Karpas-422 (cell line): Measurements from ENCODE around the gene ZC3HAV1. TPM values are rescaled to one million over a fixed set of nuclear protein-coding genes. Genes with fewer than 3 reads are reported as not detected.
"Not testable (repeated sequence)": the region's sequence is repeated elsewhere in the genome, so short reads cannot be mapped to it uniquely, and the experiment has no call there.

Source experiments
- DNase-seq: peaks from one replicate; pipeline ENCODE4 v3.0.0-alpha.2; 2015
- H2AFZ ChIP-seq: fragments of 200-600 bp; sonication (generic); 2 replicates; pipeline ENCODE4 v1.6.1; 2014; ENCODE audit warnings: antibody characterized with exemption, low read length, mixed read lengths
- H3K27ac ChIP-seq: fragments of 200-600 bp; sonication (generic); 2 replicates; pipeline ENCODE4 v1.5.1; 2014; ENCODE audit warnings: mild to moderate bottlenecking, low read length, moderate library complexity
- H3K27me3 ChIP-seq: fragments of 200-600 bp; sonication (generic); 2 replicates; pipeline ENCODE4 v1.6.1; 2014; ENCODE audit warnings: low read length, mixed read lengths
- H3K36me3 ChIP-seq: fragments of 200-600 bp; sonication (generic); 2 replicates; pipeline ENCODE4 v1.6.1; 2014; ENCODE audit warnings: low read length, mixed read lengths; ENCODE audit not compliant: insufficient read depth
- H3K4me1 ChIP-seq: fragments of 200-600 bp; sonication (generic); 2 replicates; pipeline ENCODE4 v1.6.1; 2014; ENCODE audit warnings: mild to moderate bottlenecking, low read length, mixed read lengths
- H3K4me2 ChIP-seq: fragments of 200-600 bp; sonication (generic); 2 replicates; pipeline ENCODE4 v1.6.1; 2014; ENCODE audit warnings: low read length, low read depth, mild to moderate bottlenecking; ENCODE audit not compliant: poor library complexity, severe bottlenecking
- H3K4me3 ChIP-seq: fragments of 200-600 bp; sonication (generic); 2 replicates; pipeline ENCODE4 v1.5.1; 2014; ENCODE audit warnings: mild to moderate bottlenecking, antibody characterized with exemption, low read length, mixed read lengths
- H3K79me2 ChIP-seq: fragments of 200-600 bp; sonication (generic); 2 replicates; pipeline ENCODE4 v1.6.1; 2014; ENCODE audit warnings: mild to moderate bottlenecking, low read length, mixed read lengths
- H3K9ac ChIP-seq: fragments of 200-600 bp; sonication (generic); 2 replicates; pipeline ENCODE4 v1.6.0; 2014; ENCODE audit warnings: low read length
- H3K9me2 ChIP-seq: fragments of 200-600 bp; sonication (generic), shearing (Covaris generic); replicated peaks from 2 replicates; pipeline ENCODE4 v1.6.0; 2014; ENCODE audit warnings: mild to moderate bottlenecking, low read length, moderate library complexity; ENCODE audit not compliant: insufficient read depth
- H3K9me3 ChIP-seq: fragments of 300-700, 200-600 bp; sonication (generic); 2 replicates; pipeline ENCODE4 v1.6.1; 2014; ENCODE audit warnings: low read length, mixed read lengths
- H4K20me1 ChIP-seq: fragments of 200-600 bp; sonication (generic); 2 replicates; pipeline ENCODE4 v1.6.1; 2014; ENCODE audit warnings: mild to moderate bottlenecking, antibody characterized with exemption, low read length, low read depth; ENCODE audit not compliant: insufficient read depth
- total RNA-seq: library from RNA; depleted of rRNA; stranded (reverse); fragments of >200 nt; shearing (Covaris generic); gene quantifications from 2 replicates; pipeline ENCODE4 v1.2.3, GENCODE V29; 2014; ENCODE audit warnings: low replicate concordance; rRNA removed

ZC3HAV1 gene
- total RNA-seq = 44.2 and 49.2 TPM in 2 replicates

- Histone ChIP-seq H3K79me2 (peaks cover 60% of the 10 kb centered on the region), H3K36me3 (0 out of 2 replicates have a peak, but pooled peaks cover 5% of the 10 kb centered on the region), H3K4me1 (peaks cover 39% of the 10 kb centered on the region), H4K20me1 (peaks cover 11% of the 10 kb centered on the region; the same call in 1 of the 2 replicates), H3K27ac (peak within 1 kb of the TSS; percentile 84), H3K4me2 (peak within 1 kb of the TSS; percentile 77), H2AFZ (peak within 1 kb of the TSS; percentile 46), H3K9me3 (no peaks in the 10 kb centered on the region), H3K9ac (peak within 1 kb of the TSS; percentile 98), H3K9me2 (no peaks in the 10 kb centered on the region), H3K27me3 (no peaks in the 10 kb centered on the region), H3K4me3 (peak within 1 kb of the TSS; percentile 99)
- peak; percentile 94 for DNase-seq
Measured at GRCh38 chr7:139109188-139109982, at the start of gene ZC3HAV1. ZC3HAV1 (minus strand) TSS chr7:139109720; CDS start chr7:139109331, 389 bp downstream.

DNA sequence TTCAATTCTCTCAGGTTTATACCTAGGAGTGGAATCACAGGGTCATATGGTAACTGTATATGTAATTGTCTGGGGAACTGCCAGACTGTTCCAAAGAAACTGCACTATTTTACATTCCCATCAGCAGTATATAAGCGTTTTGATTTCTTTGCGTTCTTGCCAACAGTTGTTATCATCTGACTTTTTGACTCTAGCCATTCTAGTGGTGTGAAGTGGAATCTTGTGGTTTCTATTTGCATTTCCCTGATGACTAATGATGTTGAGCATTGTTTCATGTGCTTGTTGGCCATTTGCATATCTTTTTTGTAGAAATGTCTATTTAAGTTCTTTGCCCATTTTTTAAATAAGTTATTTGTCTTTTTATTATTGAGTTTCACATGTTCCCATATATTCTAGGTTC is 44.3 kb upstream of the ZC3HAV1 start:
- Histone ChIP-seq H3K9ac (no peak overlapping the region), H3K27ac (no peak overlapping the region), H3K9me3 (no peaks in the 10 kb centered on the region), H3K9me2 (0 out of 2 replicates have a peak, but pooled peaks cover 4% of the 10 kb centered on the region), H3K27me3 (no peaks in the 10 kb centered on the region), H3K79me2 (no peaks in the 10 kb centered on the region), H3K4me2 (no peak overlapping the region), H2AFZ (no peak overlapping the region), H4K20me1 (no peaks in the 10 kb centered on the region), H3K4me3 (no peak overlapping the region), H3K4me1 (peaks cover 8% of the 10 kb centered on the region), H3K36me3 (peaks cover 3% of the 10 kb centered on the region; the same call in 1 of the 2 replicates)
- peak; percentile 52 for DNase-seq

DNA sequence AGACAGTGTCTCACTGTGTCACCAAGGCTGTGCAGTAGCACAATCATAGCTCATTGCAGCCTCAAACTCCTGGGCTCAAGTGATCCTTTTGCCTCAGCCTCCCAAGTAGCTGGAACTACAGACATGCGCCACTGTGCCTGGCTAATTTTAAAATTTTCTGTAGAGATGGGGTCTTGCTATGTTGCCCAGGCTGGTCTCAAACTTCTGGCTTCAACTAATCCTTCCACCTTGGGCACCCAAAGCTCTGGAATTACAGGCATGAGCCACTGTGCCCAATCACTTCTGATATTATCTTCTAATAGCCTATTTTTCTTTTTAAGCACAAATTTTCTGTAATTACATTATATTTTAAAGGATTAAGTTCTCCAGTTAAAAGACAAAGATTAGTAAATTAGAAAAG is 42.6 kb upstream of the ZC3HAV1 start:
- Histone ChIP-seq H3K27ac (no peak overlapping the region), H3K9ac (no peak overlapping the region), H3K27me3 (no peaks in the 10 kb centered on the region), H3K36me3 (peaks cover 7% of the 10 kb centered on the region; the same call in 1 of the 2 replicates), H2AFZ (no peak overlapping the region), H3K4me2 (no peak overlapping the region), H4K20me1 (no peaks in the 10 kb centered on the region), H3K79me2 (no peaks in the 10 kb centered on the region), H3K4me1 (peaks cover 8% of the 10 kb centered on the region), H3K4me3 (no peak overlapping the region), H3K9me2 (0 out of 2 replicates have a peak, but pooled peaks cover 4% of the 10 kb centered on the region), H3K9me3 (no peaks in the 10 kb centered on the region)
- no peak for DNase-seq

GRCh38 chr7:139139150-139139549 is 29.6 kb upstream of the ZC3HAV1 start:
- H2AFZ ChIP-seq = no peak overlapping the region
- H3K9ac ChIP-seq = no peak overlapping the region
- no peak overlapping the region for H3K27ac ChIP-seq
- no peak overlapping the region for H3K4me3 ChIP-seq
- DNase-seq = no peak
- peaks cover 7% of the 10 kb centered on the region; the same call in 1 of the 2 replicates for H3K79me2 ChIP-seq
- H3K9me3 ChIP-seq = no peaks in the 10 kb centered on the region
- H3K9me2 ChIP-seq = no peaks in the 10 kb centered on the region
- H3K36me3 ChIP-seq = no peaks in the 10 kb centered on the region
- H4K20me1 ChIP-seq = no peaks in the 10 kb centered on the region
- peaks cover 12% of the 10 kb centered on the region for H3K4me1 ChIP-seq
- no peak overlapping the region for H3K4me2 ChIP-seq
- H3K27me3 ChIP-seq = no peaks in the 10 kb centered on the region

DNA sequence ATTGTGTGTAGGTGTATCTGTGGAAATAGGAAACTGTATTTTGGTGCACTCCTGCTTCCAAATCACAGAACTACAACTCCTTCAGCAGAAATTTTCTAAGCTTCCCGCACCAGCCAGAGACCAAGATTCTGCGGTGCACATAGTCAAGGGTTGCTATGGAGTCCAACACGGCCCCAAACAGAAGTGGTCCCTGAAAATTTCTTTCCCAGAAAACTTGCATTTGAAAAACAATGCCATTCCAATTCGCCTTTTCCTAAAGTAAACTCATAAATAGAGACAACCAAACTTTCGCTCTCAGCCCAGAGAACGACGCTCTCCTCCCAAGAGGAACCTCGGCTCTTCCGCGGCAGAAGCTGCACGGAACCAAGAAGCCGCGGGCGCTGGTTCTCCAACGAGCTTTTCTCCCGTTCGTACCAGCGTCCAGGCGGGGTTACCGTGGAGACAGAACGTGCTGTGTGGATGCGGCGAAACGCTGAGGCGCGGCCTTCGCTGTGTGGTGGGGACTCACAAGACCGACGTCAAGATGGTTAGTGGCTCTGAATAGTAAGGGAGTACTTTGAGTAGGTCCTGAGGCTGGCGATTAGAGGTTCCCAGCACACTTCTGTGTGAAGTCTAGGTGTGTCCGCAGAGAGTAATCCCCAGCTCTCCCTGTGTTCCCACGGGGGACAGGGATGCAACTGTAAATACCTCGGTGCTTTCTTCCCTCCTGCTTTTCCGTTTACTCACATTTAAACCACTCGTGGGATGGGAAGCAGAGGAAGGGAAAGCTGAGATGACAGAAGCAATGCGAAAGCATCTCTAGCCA is 24.0 kb upstream of the ZC3HAV1 start:
- peak overlapping the region; percentile 79 for H2AFZ ChIP-seq
- no peaks in the 10 kb centered on the region for H3K9me2 ChIP-seq
- peak overlapping the region; percentile 81 for H3K9ac ChIP-seq
- peak overlapping the region; percentile 90 for H3K4me2 ChIP-seq
- no peak overlapping the region for H3K27ac ChIP-seq
- no peaks in the 10 kb centered on the region for H4K20me1 ChIP-seq
- H3K27me3 ChIP-seq = no peaks in the 10 kb centered on the region
- H3K36me3 ChIP-seq = no peaks in the 10 kb centered on the region
- peak overlapping the region; percentile 83 for H3K4me3 ChIP-seq
- peaks cover 10% of the 10 kb centered on the region; the same call in 1 of the 2 replicates for H3K79me2 ChIP-seq
- no peaks in the 10 kb centered on the region for H3K9me3 ChIP-seq
- DNase-seq = peak; percentile 97
- peaks cover 12% of the 10 kb centered on the region for H3K4me1 ChIP-seq

- Histone ChIP-seq H3K27me3 (no peaks in the 10 kb centered on the region), H3K9ac (peak overlapping the region; percentile 81), H2AFZ (peak overlapping the region; percentile 79), H3K79me2 (peaks cover 10% of the 10 kb centered on the region; the same call in 1 of the 2 replicates), H3K4me1 (peaks cover 12% of the 10 kb centered on the region), H3K9me3 (no peaks in the 10 kb centered on the region), H3K27ac (no peak overlapping the region), H4K20me1 (no peaks in the 10 kb centered on the region), H3K9me2 (no peaks in the 10 kb centered on the region), H3K4me3 (peak overlapping the region; percentile 83), H3K4me2 (peak overlapping the region; percentile 90), H3K36me3 (no peaks in the 10 kb centered on the region)
- no peak for DNase-seq
Measured at GRCh38 chr7:139132887-139133286, 23.4 kb upstream of the ZC3HAV1 start.

DNA sequence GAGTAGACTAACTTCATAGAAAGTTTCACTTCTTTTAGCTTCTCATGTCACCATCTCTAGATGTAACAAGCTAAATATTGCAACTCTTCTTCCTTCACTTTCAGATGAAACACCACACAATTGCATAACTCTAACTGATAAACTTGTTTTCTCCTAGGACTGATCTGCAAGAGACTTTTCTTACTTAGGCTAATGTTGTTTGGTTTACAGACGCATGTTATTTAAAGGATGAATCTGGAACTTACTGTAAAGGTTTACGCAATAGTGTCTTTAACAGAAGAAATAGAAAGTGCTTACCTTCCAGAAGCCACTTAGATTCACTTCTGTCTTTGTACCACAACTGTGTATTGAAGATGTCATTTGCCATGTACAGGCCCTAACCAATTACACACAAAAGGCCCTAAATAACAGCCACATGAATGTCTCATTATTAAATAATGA is 22.1 kb upstream of the ZC3HAV1 start:
- Histone ChIP-seq H3K4me2 (no peak overlapping the region), H4K20me1 (no peaks in the 10 kb centered on the region), H3K4me1 (peaks cover 16% of the 10 kb centered on the region), H3K36me3 (no peaks in the 10 kb centered on the region), H3K4me3 (no peak overlapping the region), H3K27ac (no peak overlapping the region), H3K9me3 (no peaks in the 10 kb centered on the region), H3K9ac (no peak overlapping the region), H3K27me3 (no peaks in the 10 kb centered on the region), H3K9me2 (no peaks in the 10 kb centered on the region), H3K79me2 (peaks cover 10% of the 10 kb centered on the region; the same call in 1 of the 2 replicates), H2AFZ (peak overlapping the region; percentile 16; the same call in 1 of the 2 replicates)
- no peak for DNase-seq

DNA sequence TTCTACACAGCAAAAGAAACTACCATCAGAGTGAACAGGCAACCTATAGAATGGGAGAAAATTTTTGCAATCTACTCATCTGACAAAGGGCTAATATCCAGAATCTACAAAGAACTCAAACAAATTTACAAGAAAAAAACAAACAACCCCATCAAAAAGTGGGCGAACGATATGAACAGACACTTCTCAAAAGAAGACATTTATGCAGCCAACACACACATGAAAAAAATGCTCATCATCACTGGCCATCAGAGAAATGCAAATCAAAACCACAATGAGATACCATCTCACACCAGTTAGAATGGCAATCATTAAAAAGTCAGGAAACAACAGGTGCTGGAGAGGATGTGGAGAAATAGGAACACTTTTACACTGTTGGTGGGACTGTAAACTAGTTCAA is 20.3 kb upstream of the ZC3HAV1 start:
- not testable (repeated sequence) for H3K36me3 ChIP-seq, H3K9me3 ChIP-seq, H3K4me3 ChIP-seq, H3K27me3 ChIP-seq, H3K79me2 ChIP-seq, H3K9me2 ChIP-seq, H3K9ac ChIP-seq, H2AFZ ChIP-seq, DNase-seq, H3K4me2 ChIP-seq, H4K20me1 ChIP-seq, H3K27ac ChIP-seq
- peaks cover 19% of the 10 kb centered on the region for H3K4me1 ChIP-seq
